Measurements from ENCODE around the gene EIF3C.
"Not testable (repeated sequence)": the region's sequence is repeated elsewhere in the genome, so short reads cannot be mapped to it uniquely, and the experiment has no call there.

EIF3C gene

GRCh38 chr16:28711220-28712083, at the start of gene EIF3C:
Gene EIF3C (plus strand): TSS chr16:28711464. CDS start chr16:28711687, 223 bp downstream.
- DNase-seq: not testable (repeated sequence)

- not testable (repeated sequence) for DNase-seq
Observed at GRCh38 chr16:28666264-28666663, 45.0 kb upstream of the EIF3C start.

GRCh38 chr16:28667480-28667879, 43.8 kb upstream of the EIF3C start:
- DNase-seq: not testable (repeated sequence)

GRCh38 chr16:28668199-28668598, 43.1 kb upstream of the EIF3C start:
- not testable (repeated sequence) for DNase-seq

GRCh38 chr16:28688327-28688952, 22.8 kb upstream of the EIF3C start:
- not testable (repeated sequence) for DNase-seq

- DNase-seq: not testable (repeated sequence)
Observed at GRCh38 chr16:28689425-28689824, 21.8 kb upstream of the EIF3C start.

- not testable (repeated sequence) for DNase-seq
Observed at GRCh38 chr16:28691722-28692121, 19.5 kb upstream of the EIF3C start.

GRCh38 chr16:28693257-28693950, 17.9 kb upstream of the EIF3C start:
- not testable (repeated sequence) for DNase-seq

GRCh38 chr16:28699792-28700191, 11.5 kb upstream of the EIF3C start:
- not testable (repeated sequence) for DNase-seq

- not testable (repeated sequence) for DNase-seq
Observed at GRCh38 chr16:28700349-28700748, 10.9 kb upstream of the EIF3C start.

- DNase-seq: not testable (repeated sequence)
Observed at GRCh38 chr16:28701384-28701783, 9.9 kb upstream of the EIF3C start.

GRCh38 chr16:28704246-28704645, 7.0 kb upstream of the EIF3C start:
- DNase-seq: not testable (repeated sequence)

GRCh38 chr16:28722852-28723650, 11.8 kb downstream of the EIF3C start:
- DNase-seq: not testable (repeated sequence)

GRCh38 chr16:28731253-28731652, 20.0 kb downstream of the EIF3C start:
- not testable (repeated sequence) for DNase-seq

- DNase-seq: not testable (repeated sequence)
Observed at GRCh38 chr16:28732455-28733124, 21.3 kb downstream of the EIF3C start.

- not testable (repeated sequence) for DNase-seq
Observed at GRCh38 chr16:28739787-28740186, 28.5 kb downstream of the EIF3C start.

- not testable (repeated sequence) for DNase-seq
Observed at GRCh38 chr16:28740631-28741030, 29.4 kb downstream of the EIF3C start.

GRCh38 chr16:28741295-28741694, 30.0 kb downstream of the EIF3C start:
- not testable (repeated sequence) for DNase-seq

GRCh38 chr16:28746618-28747350, 35.5 kb downstream of the EIF3C start:
- DNase-seq: not testable (repeated sequence)

GRCh38 chr16:28749997-28750465, 38.8 kb downstream of the EIF3C start:
- not testable (repeated sequence) for DNase-seq

All from CD4-positive, alpha-beta T cell treated with Interleukin-6 for 4 hours (primary cell).